ENCODE data around the gene ESRRG. TPM values are rescaled to one million over a fixed set of nuclear protein-coding genes. Genes with fewer than 3 reads are reported as not detected.

ESRRG gene
- total RNA-seq, 1 experiment from 2014 or later, result 0.44 TPM

DNA sequence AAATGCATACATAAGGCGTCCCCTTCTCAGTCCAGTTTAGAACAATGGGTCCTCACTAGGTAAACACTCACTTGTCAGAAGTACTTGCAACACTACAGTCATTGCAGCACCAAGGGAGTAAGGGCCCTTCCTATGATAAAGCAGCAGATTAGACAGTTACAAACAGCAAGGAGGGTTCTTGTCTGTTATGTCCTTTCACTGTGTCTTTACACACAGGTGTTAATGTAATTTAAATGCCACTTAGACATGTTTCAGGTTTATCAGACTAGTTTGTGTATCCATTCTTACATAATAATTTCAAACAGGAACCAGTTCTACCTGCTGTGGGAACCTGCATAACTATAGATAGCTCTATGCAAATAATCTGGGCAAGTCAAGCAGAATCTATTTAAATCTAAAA lies 194.4 kb downstream of the ESRRG start:
- no peak for TF ChIP-seq CTCF (conservative IDR thresholded peaks at IDR 0.05)
- Histone ChIP-seq H3K23me2 (ENCODE audit: insufficient read length, low read depth, low read length, poor library complexity, severe bottlenecking) (no peaks in the 10 kb centered on the region), H3K79me1 (ENCODE audit: insufficient read depth, low read depth, low read length, poor library complexity, severe bottlenecking) (no peaks in the 10 kb centered on the region), H3K4ac (ENCODE audit: low read depth, low read length) (no peak overlapping the region), H2BK120ac (ENCODE audit: low read depth, low read length, poor library complexity, severe bottlenecking) (no peak overlapping the region), H2BK5ac (ENCODE audit: insufficient read length, low read length) (no peak overlapping the region), H2BK15ac (ENCODE audit: low read depth, low read length) (no peak overlapping the region), H3K79me2 (ENCODE audit: insufficient read depth, low read length) (no peaks in the 10 kb centered on the region), H3K56ac (ENCODE audit: insufficient read length, low read depth, low read length) (no peak overlapping the region), H4K8ac (replicated peaks; ENCODE audit: insufficient read length, low read depth, low read length) (no peak overlapping the region), H2AK5ac (ENCODE audit: insufficient read length, low read length) (no peak overlapping the region), H3K9ac (ENCODE audit: extremely low read depth, insufficient read length, low read length) (no peak overlapping the region), H4K5ac (ENCODE audit: insufficient read length, low read depth, low read length) (no peak overlapping the region), H3K27ac (ENCODE audit: insufficient read length, low read depth, low read length) (no peak overlapping the region), H3K18ac (ENCODE audit: insufficient read length, low read depth, low read length) (no peak overlapping the region), H3K4me1 (ENCODE audit: insufficient read depth, low read length) (peaks cover 3% of the 10 kb centered on the region; the same call in 1 of the 2 replicates), H3K14ac (ENCODE audit: insufficient read depth, low read length) (no peak overlapping the region), H2BK12ac (ENCODE audit: insufficient read length, low read depth, low read length) (no peak overlapping the region), H3K23ac (ENCODE audit: insufficient read length, low read depth, low read length) (no peak overlapping the region), H3T11ph (ENCODE audit: low read length) (no peak overlapping the region), H3K9me3 (ENCODE audit: control insufficient read depth, low read depth, low read length) (no peaks in the 10 kb centered on the region), H4K20me1 (ENCODE audit: control insufficient read depth, insufficient read depth, insufficient read length) (no peaks in the 10 kb centered on the region), H3K4me2 (ENCODE audit: insufficient read depth, insufficient read length, low read length) (no peak overlapping the region), H2BK20ac (ENCODE audit: low read depth, low read length, poor library complexity, severe bottlenecking) (no peak overlapping the region), H3K27me3 (ENCODE audit: insufficient read depth, low read length) (no peaks in the 10 kb centered on the region), H2AFZ (ENCODE audit: low read length) (no peak overlapping the region), H4K91ac (ENCODE audit: insufficient read length, low read depth, low read length) (no peak overlapping the region)
- no peak overlapping the region; a peak in 1 of 7 replicates for H3K27ac Mint-ChIP-seq
- no peak overlapping the region for H3K4me3 Mint-ChIP-seq
- no peaks in the 10 kb centered on the region for H3K27me3 Mint-ChIP-seq (ENCODE audit: low read depth)
- no peaks in the 10 kb centered on the region for H3K9me3 Mint-ChIP-seq
- DNase-seq, result no peak
- no CpG with 5 or more reads among the region's 1 CpG for WGBS (ENCODE audit: extremely low coverage, insufficient read length, low lambda C conversion rate)
- peaks cover 0 to 4% (median 0%) of the 10 kb centered on the region in 3 experiments; a peak in 2 of 7 replicates for H3K36me3 Mint-ChIP-seq (ENCODE audit: insufficient read depth in 1 of 3, low read depth in 3 of 3)
- peaks cover 16 to 20% of the 10 kb centered on the region in 2 experiments for H3K4me1 Mint-ChIP-seq

Data from H9 (cell line).